ENCODE results near the gene NBEAL1. TPM values are rescaled to one million over a fixed set of nuclear protein-coding genes. Genes with fewer than 3 reads are reported as not detected.

The NBEAL1 gene
- total RNA-seq, 1 donor from 2014 or later: 11.6 TPM

GRCh38 chr2:203238292-203238703, 223.6 kb downstream of the NBEAL1 start:
- no peak for DNase-seq (ENCODE audit: low spot score)
- peaks cover 6% of the 10 kb centered on the region for H3K36me3 Mint-ChIP-seq (ENCODE audit: low read depth, unreplicated experiment)
- TF ChIP-seq CTCF (IDR thresholded peaks at IDR 0.05; ENCODE audit: unreplicated experiment): no peak
- H3K4me1 Mint-ChIP-seq (ENCODE audit: unreplicated experiment): peaks cover 13% of the 10 kb centered on the region
- H3K9me3 Mint-ChIP-seq (ENCODE audit: unreplicated experiment): no peaks in the 10 kb centered on the region
- peak overlapping the region; percentile 96 for H3K4me3 Mint-ChIP-seq (ENCODE audit: unreplicated experiment)
- H3K27ac Mint-ChIP-seq (ENCODE audit: unreplicated experiment): no peak overlapping the region
- peaks cover 9% of the 10 kb centered on the region for H3K27me3 Mint-ChIP-seq (ENCODE audit: unreplicated experiment)

GRCh38 chr2:203238704-203239526, 224.2 kb downstream of the NBEAL1 start, which contains the start of gene CYP20A1:
TSS of gene CYP20A1 (plus strand) at chr2:203239018. CDS start at chr2:203239063, 45 bp downstream.
- Mint-ChIP-seq H3K9me3 (ENCODE audit: unreplicated experiment) (no peaks in the 10 kb centered on the region), H3K4me3 (ENCODE audit: unreplicated experiment) (peak within 1 kb of the TSS; percentile 96), H3K4me1 (ENCODE audit: unreplicated experiment) (peaks cover 13% of the 10 kb centered on the region), H3K36me3 (ENCODE audit: low read depth, unreplicated experiment) (peaks cover 8% of the 10 kb centered on the region), H3K27ac (ENCODE audit: unreplicated experiment) (peak within 1 kb of the TSS; percentile 95), H3K27me3 (ENCODE audit: unreplicated experiment) (peaks cover 9% of the 10 kb centered on the region)
- TF ChIP-seq CTCF (IDR thresholded peaks at IDR 0.05; ENCODE audit: unreplicated experiment): no peak
- DNase-seq (ENCODE audit: low spot score): peak; percentile 98

GRCh38 chr2:203240491-203240890, 225.8 kb downstream of the NBEAL1 start:
- no peak for DNase-seq (ENCODE audit: low spot score)
- peak overlapping the region; percentile 96 for H3K4me3 Mint-ChIP-seq (ENCODE audit: unreplicated experiment)
- H3K9me3 Mint-ChIP-seq (ENCODE audit: unreplicated experiment): no peaks in the 10 kb centered on the region
- H3K27ac Mint-ChIP-seq (ENCODE audit: unreplicated experiment): peak overlapping the region; percentile 71
- no peak for TF ChIP-seq CTCF (IDR thresholded peaks at IDR 0.05; ENCODE audit: unreplicated experiment)
- peaks cover 9% of the 10 kb centered on the region for H3K36me3 Mint-ChIP-seq (ENCODE audit: low read depth, unreplicated experiment)
- H3K4me1 Mint-ChIP-seq (ENCODE audit: unreplicated experiment): peaks cover 13% of the 10 kb centered on the region
- peaks cover 9% of the 10 kb centered on the region for H3K27me3 Mint-ChIP-seq (ENCODE audit: unreplicated experiment)

- peak overlapping the region; percentile 64 for H3K27ac Mint-ChIP-seq (ENCODE audit: unreplicated experiment)
- peaks cover 13% of the 10 kb centered on the region for H3K4me1 Mint-ChIP-seq (ENCODE audit: unreplicated experiment)
- H3K9me3 Mint-ChIP-seq (ENCODE audit: unreplicated experiment): no peaks in the 10 kb centered on the region
- TF ChIP-seq CTCF (IDR thresholded peaks at IDR 0.05; ENCODE audit: unreplicated experiment): no peak
- peaks cover 9% of the 10 kb centered on the region for H3K36me3 Mint-ChIP-seq (ENCODE audit: low read depth, unreplicated experiment)
- H3K4me3 Mint-ChIP-seq (ENCODE audit: unreplicated experiment): no peak overlapping the region
- peaks cover 9% of the 10 kb centered on the region for H3K27me3 Mint-ChIP-seq (ENCODE audit: unreplicated experiment)
- DNase-seq (ENCODE audit: low spot score): no peak
Observed at GRCh38 chr2:203242518-203242917, 227.8 kb downstream of the NBEAL1 start.

- peaks cover 13% of the 10 kb centered on the region for H3K36me3 Mint-ChIP-seq (ENCODE audit: low read depth, unreplicated experiment)
- H3K27ac Mint-ChIP-seq (ENCODE audit: unreplicated experiment): no peak overlapping the region
- no peak for DNase-seq (ENCODE audit: low spot score)
- TF ChIP-seq CTCF (IDR thresholded peaks at IDR 0.05; ENCODE audit: unreplicated experiment): no peak
- no peak overlapping the region for H3K4me3 Mint-ChIP-seq (ENCODE audit: unreplicated experiment)
- H3K27me3 Mint-ChIP-seq (ENCODE audit: unreplicated experiment): no peaks in the 10 kb centered on the region
- no peaks in the 10 kb centered on the region for H3K4me1 Mint-ChIP-seq (ENCODE audit: unreplicated experiment)
- no peaks in the 10 kb centered on the region for H3K9me3 Mint-ChIP-seq (ENCODE audit: unreplicated experiment)
Observed at GRCh38 chr2:203246646-203247045, 232.0 kb downstream of the NBEAL1 start.

All from endothelial cell (in vitro differentiated cells).